Measurements from ENCODE around the gene ENOX2. TPM values are rescaled to one million over a fixed set of nuclear protein-coding genes. Genes with fewer than 3 reads are reported as not detected.

Gene ENOX2
- total and polyA plus RNA-seq, 2 donors (not counting 1 experiment from before 2014, with no cell fraction given), result 5.1 to 18.8 TPM

DNA sequence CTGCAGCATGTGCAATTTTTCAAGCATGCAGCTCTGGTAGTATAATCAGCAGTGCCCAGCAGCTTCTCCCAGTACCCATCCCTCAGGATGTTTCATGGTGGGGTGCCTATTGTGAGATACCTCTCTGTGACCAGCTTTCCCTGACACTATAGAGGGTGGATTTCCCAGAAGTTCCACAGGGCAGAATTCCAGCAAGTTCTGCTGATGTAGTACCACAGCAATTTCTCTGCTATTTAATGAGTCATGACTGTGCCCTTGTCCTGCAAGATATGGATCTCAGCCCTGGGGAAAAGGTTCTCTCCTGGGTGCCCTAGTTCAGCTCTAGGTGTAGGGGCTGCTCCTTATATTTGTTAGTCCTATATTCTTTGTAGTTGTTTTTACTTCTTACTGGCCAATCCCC lies 174.8 kb downstream of the ENOX2 start:
- H3K27me3 ChIP-seq (replicated peaks in 1 of 4; ENCODE audit: control extremely low read depth in 1 of 4, control insufficient read depth in 3 of 4, insufficient read depth in 4 of 4, low read length in 3 of 4), result no peaks in the 10 kb centered on the region
- Mint-ChIP-seq H3K9me3 (ENCODE audit: insufficient read depth) (peaks cover 8% of the 10 kb centered on the region), H3K27me3 (no peaks in the 10 kb centered on the region), H3K4me3 (no peak overlapping the region), H3K27ac (no peak overlapping the region), H3K4me1 (no peaks in the 10 kb centered on the region)
- no peak overlapping the region for H3K4me3 ChIP-seq (ENCODE audit: control extremely low read depth in 1 of 5, extremely low read depth in 1 of 5, insufficient read depth in 1 of 5, low read depth in 2 of 5, low read length in 4 of 5)
- no peaks in the 10 kb centered on the region for H3K79me2 ChIP-seq (ENCODE audit: control insufficient read depth, insufficient read depth, low read length)
- no peak for TF ChIP-seq EZH2 (IDR thresholded peaks at IDR 0.05; ENCODE audit: borderline replicate concordance, insufficient read depth, low read depth, low read length, poor library complexity, severe bottlenecking)
- TF ChIP-seq CTCF (IDR thresholded peaks at IDR 0.05), result no peak
- no peak overlapping the region for H3K9ac ChIP-seq (ENCODE audit: low read length)
- ChIA-PET POLR2A (no interaction called here), CTCF (no interaction called here)
- no peaks in the 10 kb centered on the region for H4K20me1 ChIP-seq (ENCODE audit: control insufficient read depth, insufficient read depth, low read length, poor library complexity, severe bottlenecking)
- H3K27ac ChIP-seq (ENCODE audit: low read length in 2 of 2), result no peak overlapping the region
- intact Hi-C loops (cut with micrococcal nuclease), result no loop called here
- no peaks in the 10 kb centered on the region for H3K4me1 ChIP-seq (ENCODE audit: control insufficient read depth in 2 of 2, insufficient read depth in 2 of 2, low read length in 2 of 2)
- H3K4me2 ChIP-seq (replicated peaks; ENCODE audit: low read depth, low read length, poor library complexity, severe bottlenecking), result no peak overlapping the region
- H3K36me3 ChIP-seq (replicated peaks in 1 of 2; ENCODE audit: control extremely low read depth in 1 of 2, control insufficient read depth in 1 of 2, extremely low read depth in 1 of 2, insufficient read depth in 2 of 2, low read length in 1 of 2), result no peaks in the 10 kb centered on the region
- H3K9me3 ChIP-seq (ENCODE audit: control extremely low read depth in 1 of 3, control insufficient read depth in 2 of 3, insufficient read depth in 1 of 3, low read length in 2 of 3), result peaks cover 1 to 9% (median 4%) of the 10 kb centered on the region in 3 donors
- no peak for DNase-seq
- H2AFZ ChIP-seq (ENCODE audit: insufficient read depth, low read depth, low read length, poor library complexity, severe bottlenecking), result no peak overlapping the region
- ATAC-seq (ENCODE audit: low read depth), result no peak

- TF ChIP-seq CTCF (IDR thresholded peaks at IDR 0.05) (no peak), EZH2 (IDR thresholded peaks at IDR 0.05; ENCODE audit: borderline replicate concordance, insufficient read depth, low read depth, low read length, poor library complexity, severe bottlenecking) (no peak)
- intact Hi-C loops (cut with micrococcal nuclease), result no loop called here
- H3K27me3 ChIP-seq (replicated peaks in 1 of 4; ENCODE audit: control extremely low read depth in 1 of 4, control insufficient read depth in 3 of 4, insufficient read depth in 4 of 4, low read length in 3 of 4), result no peaks in the 10 kb centered on the region
- H3K27ac ChIP-seq (ENCODE audit: low read length in 2 of 2), result no peak overlapping the region
- WGBS (ENCODE audit: insufficient coverage), result 100% methylated on average over 1 of the region's 3 CpGs
- H3K36me3 ChIP-seq (replicated peaks in 1 of 2; ENCODE audit: control extremely low read depth in 1 of 2, control insufficient read depth in 1 of 2, extremely low read depth in 1 of 2, insufficient read depth in 2 of 2, low read length in 1 of 2), result no peaks in the 10 kb centered on the region
- no peaks in the 10 kb centered on the region for H3K79me2 ChIP-seq (ENCODE audit: control insufficient read depth, insufficient read depth, low read length)
- H3K4me2 ChIP-seq (replicated peaks; ENCODE audit: low read depth, low read length, poor library complexity, severe bottlenecking), result no peak overlapping the region
- Mint-ChIP-seq H3K4me3 (no peak overlapping the region), H3K27me3 (no peaks in the 10 kb centered on the region), H3K4me1 (no peaks in the 10 kb centered on the region), H3K9me3 (ENCODE audit: insufficient read depth) (peaks cover 8% of the 10 kb centered on the region), H3K27ac (no peak overlapping the region)
- no peak overlapping the region for H3K9ac ChIP-seq (ENCODE audit: low read length)
- DNase-seq (no peak), ATAC-seq (ENCODE audit: low read depth) (no peak)
- no peaks in the 10 kb centered on the region for H4K20me1 ChIP-seq (ENCODE audit: control insufficient read depth, insufficient read depth, low read length, poor library complexity, severe bottlenecking)
- CTCF ChIA-PET, result no interaction called here
- H3K9me3 ChIP-seq (ENCODE audit: control extremely low read depth in 1 of 3, control insufficient read depth in 2 of 3, insufficient read depth in 1 of 3, low read length in 2 of 3), result peaks cover 0 to 9% (median 4%) of the 10 kb centered on the region in 3 donors
- no peaks in the 10 kb centered on the region for H3K4me1 ChIP-seq (ENCODE audit: control insufficient read depth in 2 of 2, insufficient read depth in 2 of 2, low read length in 2 of 2)
- H3K4me3 ChIP-seq (ENCODE audit: control extremely low read depth in 1 of 5, extremely low read depth in 1 of 5, insufficient read depth in 1 of 5, low read depth in 2 of 5, low read length in 4 of 5), result no peak overlapping the region
- H2AFZ ChIP-seq (ENCODE audit: insufficient read depth, low read depth, low read length, poor library complexity, severe bottlenecking), result no peak overlapping the region
- POLR2A ChIA-PET, result no interaction called here
Measured at GRCh38 chrX:130726661-130727060, 176.3 kb downstream of the ENOX2 start.
